ENCODE results near the gene SCARF1.

Gene SCARF1

GRCh38 chr17:1620486-1620885, 25.0 kb downstream of the SCARF1 start:
- TF ChIP-seq CTCF (IDR thresholded peaks at IDR 0.05): no peak

GRCh38 chr17:1617620-1618174, 27.8 kb downstream of the SCARF1 start:
- TF ChIP-seq CTCF (IDR thresholded peaks at IDR 0.05): no peak

GRCh38 chr17:1616101-1616500, 29.4 kb downstream of the SCARF1 start:
- no peak for TF ChIP-seq CTCF (IDR thresholded peaks at IDR 0.05)

GRCh38 chr17:1612400-1612799, 33.1 kb downstream of the SCARF1 start:
- TF ChIP-seq CTCF (IDR thresholded peaks at IDR 0.05): no peak

GRCh38 chr17:1611715-1612114, 33.8 kb downstream of the SCARF1 start:
- no peak for TF ChIP-seq CTCF (IDR thresholded peaks at IDR 0.05)

- TF ChIP-seq CTCF (IDR thresholded peaks at IDR 0.05): no peak
Measured at GRCh38 chr17:1608676-1609075, 36.9 kb downstream of the SCARF1 start.

GRCh38 chr17:1607971-1608320, 37.6 kb downstream of the SCARF1 start:
- no peak for TF ChIP-seq CTCF (IDR thresholded peaks at IDR 0.05)

GRCh38 chr17:1606352-1606985, 39.1 kb downstream of the SCARF1 start:
- no peak for TF ChIP-seq CTCF (IDR thresholded peaks at IDR 0.05)
